ENCODE measurements around the gene SCN11A.

DNA sequence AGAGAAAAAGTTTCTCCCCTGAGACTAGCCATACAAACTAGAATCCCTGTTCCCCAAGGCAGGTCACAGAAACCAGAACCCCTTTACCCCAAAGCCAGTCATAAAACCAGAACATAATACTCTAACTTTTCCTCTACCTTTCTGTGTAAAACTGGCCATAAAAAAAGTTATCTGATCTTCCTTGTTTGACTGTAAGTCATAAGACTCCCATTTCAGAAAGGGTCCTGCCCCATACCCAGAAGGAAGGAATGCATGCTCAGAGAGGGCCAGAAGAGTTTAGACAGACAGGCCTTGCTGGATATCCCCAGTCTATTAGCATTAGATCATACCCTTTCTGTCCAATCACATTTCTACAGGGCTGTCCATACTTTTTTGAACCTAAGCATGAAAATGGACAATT, 27.2 kb downstream of the SCN11A start:
- TF ChIP-seq, protein P1, sequence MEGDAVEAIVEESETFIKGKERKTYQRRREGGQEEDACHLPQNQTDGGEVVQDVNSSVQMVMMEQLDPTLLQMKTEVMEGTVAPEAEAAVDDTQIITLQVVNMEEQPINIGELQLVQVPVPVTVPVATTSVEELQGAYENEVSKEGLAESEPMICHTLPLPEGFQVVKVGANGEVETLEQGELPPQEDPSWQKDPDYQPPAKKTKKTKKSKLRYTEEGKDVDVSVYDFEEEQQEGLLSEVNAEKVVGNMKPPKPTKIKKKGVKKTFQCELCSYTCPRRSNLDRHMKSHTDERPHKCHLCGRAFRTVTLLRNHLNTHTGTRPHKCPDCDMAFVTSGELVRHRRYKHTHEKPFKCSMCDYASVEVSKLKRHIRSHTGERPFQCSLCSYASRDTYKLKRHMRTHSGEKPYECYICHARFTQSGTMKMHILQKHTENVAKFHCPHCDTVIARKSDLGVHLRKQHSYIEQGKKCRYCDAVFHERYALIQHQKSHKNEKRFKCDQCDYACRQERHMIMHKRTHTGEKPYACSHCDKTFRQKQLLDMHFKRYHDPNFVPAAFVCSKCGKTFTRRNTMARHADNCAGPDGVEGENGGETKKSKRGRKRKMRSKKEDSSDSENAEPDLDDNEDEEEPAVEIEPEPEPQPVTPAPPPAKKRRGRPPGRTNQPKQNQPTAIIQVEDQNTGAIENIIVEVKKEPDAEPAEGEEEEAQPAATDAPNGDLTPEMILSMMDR (IDR thresholded peaks at IDR 0.05): no peak
- no peak for TF ChIP-seq POLR2A (IDR thresholded peaks at IDR 0.05)

All from uterus (tissue), 2 donors.